ENCODE results near the gene BSN. TPM values are rescaled to one million over a fixed set of nuclear protein-coding genes. Genes with fewer than 3 reads are reported as not detected.

BSN gene
- total RNA-seq, 1 experiment from 2014 or later = 0.87 TPM

GRCh38 chr3:49667701-49668413 is 113.6 kb downstream of the BSN start:
- TF ChIP-seq TCF7L2 (IDR thresholded peaks at IDR 0.05; ENCODE audit: low read depth, low read length) (no peak), SIN3A (IDR thresholded peaks at IDR 0.05; ENCODE audit: borderline replicate concordance, insufficient read depth, low read depth, low read length) (no peak), REST (IDR thresholded peaks at IDR 0.05; ENCODE audit: insufficient read depth in 1 of 2, low read depth in 2 of 2, low read length in 1 of 2) (no peak), POLR2AphosphoS5 (IDR thresholded peaks at IDR 0.05; ENCODE audit: low read depth, low read length) (no peak), CTCF (IDR thresholded peaks at IDR 0.05) (no peak)
- no peak overlapping the region for H3K4me3 ChIP-seq (ENCODE audit: low read depth in 2 of 2, low read length in 2 of 2)
- no peaks in the 10 kb centered on the region for H3K36me3 ChIP-seq (ENCODE audit: control insufficient read depth, insufficient read depth, low read length)
- peaks cover 11% of the 10 kb centered on the region for H3K4me1 ChIP-seq (ENCODE audit: control insufficient read depth, insufficient read depth, low read length)
- intact Hi-C loops (cut with micrococcal nuclease; ENCODE audit: unreplicated experiment) = no loop called here
- ChIA-PET POLR2A (no interaction called here), CTCF (no interaction called here)
- in situ Hi-C loops (cut with HindIII; ENCODE audit: low pct_unique_long_range_greater_than_20kb, low sequenced_read_pairs) = no loop called here
- no peaks in the 10 kb centered on the region for H3K9me3 ChIP-seq (ENCODE audit: control insufficient read depth, insufficient read depth, low read depth, low read length)
- ATAC-seq (no peak), DNase-seq (ENCODE audit: low read depth, low spot score) (no peak)
- H3K27me3 ChIP-seq (ENCODE audit: control insufficient read depth, insufficient read depth, low read length) = no peaks in the 10 kb centered on the region
- H3K27ac ChIP-seq (ENCODE audit: low read length) = no peak overlapping the region
- no TSS peak for BruUV-seq (replicated peaks)

- no peaks in the 10 kb centered on the region for H3K27me3 ChIP-seq (ENCODE audit: control insufficient read depth, insufficient read depth, low read length)
- ATAC-seq (no peak), DNase-seq (ENCODE audit: low read depth, low spot score) (no peak)
- no peak overlapping the region for H3K4me3 ChIP-seq (ENCODE audit: low read depth in 2 of 2, low read length in 2 of 2)
- in situ Hi-C loops (cut with HindIII; ENCODE audit: low pct_unique_long_range_greater_than_20kb, low sequenced_read_pairs) (no loop called here), intact Hi-C loops (cut with micrococcal nuclease; ENCODE audit: unreplicated experiment) (no loop called here)
- peaks cover 11% of the 10 kb centered on the region for H3K4me1 ChIP-seq (ENCODE audit: control insufficient read depth, insufficient read depth, low read length)
- H3K27ac ChIP-seq (ENCODE audit: low read length) = no peak overlapping the region
- ChIA-PET POLR2A (no interaction called here), CTCF (no interaction called here)
- no peaks in the 10 kb centered on the region for H3K36me3 ChIP-seq (ENCODE audit: control insufficient read depth, insufficient read depth, low read length)
- H3K9me3 ChIP-seq (ENCODE audit: control insufficient read depth, insufficient read depth, low read depth, low read length) = no peaks in the 10 kb centered on the region
- no TSS peak for BruUV-seq (replicated peaks)
- TF ChIP-seq TCF7L2 (IDR thresholded peaks at IDR 0.05; ENCODE audit: low read depth, low read length) (no peak), REST (IDR thresholded peaks at IDR 0.05; ENCODE audit: insufficient read depth in 1 of 2, low read depth in 2 of 2, low read length in 1 of 2) (no peak), SIN3A (IDR thresholded peaks at IDR 0.05; ENCODE audit: borderline replicate concordance, insufficient read depth, low read depth, low read length) (no peak), POLR2AphosphoS5 (IDR thresholded peaks at IDR 0.05; ENCODE audit: low read depth, low read length) (no peak), CTCF (IDR thresholded peaks at IDR 0.05) (no peak)
Observed at GRCh38 chr3:49668414-49668797, 114.1 kb downstream of the BSN start.
